H1 (cell line): ENCODE measurements around the gene EGLN3. TPM values are rescaled to one million over a fixed set of nuclear protein-coding genes. Genes with fewer than 3 reads are reported as not detected.

Source experiments
- CTCF ChIA-PET: fragments of 300-600 bp; sonication (Branson Sonifier 250); formaldehyde crosslinking; loops from one replicate; lab custom pipeline; 2021; ENCODE audit not compliant: partially characterized antibody; lab: Charles Lee
- POLR2A ChIA-PET: fragments of 300-600 bp; sonication (Branson Sonifier 250); formaldehyde crosslinking; loops from one replicate; lab custom pipeline; 2021; ENCODE audit warnings: inconsistent platforms; ENCODE audit not compliant: partially characterized antibody; lab: Charles Lee
- DNase-seq, 2 experiments: peaks; one replicate each; pipeline versions ENCODE4 v3.0.0 to v3.0.0-alpha.2; 2010 to 2022; ENCODE audit warnings: low spot score in 2 of 2, low read depth in 1 of 2, mixed read lengths in 1 of 2
- FAIRE-seq: peaks from 2 replicates; lab custom pipeline; 2011; peaks lifted over from hg19 to GRCh38; lab: Jason Lieb, UNC
- H2AFZ ChIP-seq: 2 replicates; pipeline ENCODE4 v1.8.1; 2012; ENCODE audit warnings: low read length, inconsistent platforms
- H2AK5ac ChIP-seq: 2 replicates; pipeline ENCODE4 v1.6.1; 2013; ENCODE audit warnings: low read depth, low read length
- H2BK120ac ChIP-seq: replicated peaks from 2 replicates; pipeline ENCODE3; 2013; ENCODE audit warnings: low read depth, low read length, inconsistent platforms
- H2BK12ac ChIP-seq: 2 replicates; pipeline ENCODE4 v1.6.1; 2013; ENCODE audit warnings: low read depth, low read length
- H2BK15ac ChIP-seq: 2 replicates; pipeline ENCODE4 v1.6.1; 2013; ENCODE audit warnings: low read length
- H2BK20ac ChIP-seq: 2 replicates; pipeline ENCODE4 v1.6.1; 2013; ENCODE audit warnings: low read length
- H2BK5ac ChIP-seq: 2 replicates; pipeline ENCODE4 v1.6.1; 2013; ENCODE audit warnings: low read depth, low read length
- H3K14ac ChIP-seq: 2 replicates; pipeline ENCODE4 v1.6.1; 2013; ENCODE audit warnings: inconsistent platforms; ENCODE audit not compliant: insufficient read length
- H3K18ac ChIP-seq: 2 replicates; pipeline ENCODE4 v1.6.1; 2013; ENCODE audit warnings: low read length; ENCODE audit errors: extremely low read depth
- H3K23ac ChIP-seq: 2 replicates; pipeline ENCODE4 v1.6.1; 2013; ENCODE audit warnings: inconsistent platforms; ENCODE audit not compliant: insufficient read length
- H3K23me2 ChIP-seq: 2 replicates; pipeline ENCODE4 v1.6.1; 2013; ENCODE audit warnings: low read depth, low read length
- H3K27ac ChIP-seq: 2 replicates; pipeline ENCODE4 v1.6.1; 2011; ENCODE audit warnings: low read depth, low read length, inconsistent platforms
- H3K27me3 ChIP-seq, 4 experiments: replicated peaks in 1 of 4; 1 replicate in 1 of 4; 2 replicates in 3 of 4; pipeline versions ENCODE4 v1.6.1 to v1.8.1; 2011 to 2013; ENCODE audit warnings: low read length in 3 of 4, mild to moderate bottlenecking in 3 of 4, inconsistent platforms in 2 of 4, mixed read lengths in 2 of 4, moderate library complexity in 1 of 4; ENCODE audit not compliant: control insufficient read depth in 3 of 4, insufficient read depth in 3 of 4; ENCODE audit errors: extremely low read depth in 1 of 4
- H3K36me3 ChIP-seq, 4 experiments: 2 replicates each; pipeline versions ENCODE4 v1.6.1 to v1.8.1; 2011 to 2013; ENCODE audit warnings: mild to moderate bottlenecking in 4 of 4, low read length in 3 of 4, moderate library complexity in 2 of 4, control low read depth in 1 of 4, inconsistent platforms in 1 of 4; ENCODE audit not compliant: insufficient read depth in 4 of 4, control insufficient read depth in 2 of 4
- H3K4ac ChIP-seq: replicated peaks from 2 replicates; pipeline ENCODE3; 2013; ENCODE audit warnings: low read length, low read depth, mixed read lengths, inconsistent platforms; ENCODE audit not compliant: insufficient read length
- H3K4me1 ChIP-seq, 4 experiments: replicated peaks in 1 of 4; 1 replicate in 1 of 4; 2 replicates in 3 of 4; pipeline versions ENCODE4 v1.6.1 to v1.8.1; 2011 to 2013; ENCODE audit warnings: low read length in 3 of 4, inconsistent platforms in 2 of 4, mixed read lengths in 1 of 4; ENCODE audit not compliant: insufficient read depth in 4 of 4, control insufficient read depth in 3 of 4
- H3K4me2 ChIP-seq, 2 experiments: 2 replicates each; pipeline versions ENCODE4 v1.6.1 to v1.8.1; 2011 to 2013; ENCODE audit warnings: low read depth in 2 of 2, low read length in 2 of 2, control low read depth in 1 of 2, inconsistent platforms in 1 of 2, mild to moderate bottlenecking in 1 of 2; ENCODE audit not compliant: insufficient read depth in 1 of 2
- H3K4me3 ChIP-seq, 4 experiments: fragments of 200-600, 300-600 bp in 1 of 4; sonication (generic), shearing (Covaris generic), sonication (Bioruptor Twin) in 1 of 4; 2 replicates each; pipeline versions ENCODE4 v1.5.1 to v1.8.1; 2011 to 2016; ENCODE audit warnings: low read length in 4 of 4, low read depth in 3 of 4, control low read depth in 2 of 4, inconsistent platforms in 2 of 4, mild to moderate bottlenecking in 2 of 4, mixed read lengths in 1 of 4, moderate library complexity in 1 of 4; ENCODE audit not compliant: insufficient read depth in 2 of 4; ENCODE audit errors: extremely low read depth in 1 of 4
- H3K56ac ChIP-seq: replicated peaks from 2 replicates; pipeline ENCODE3; 2013; ENCODE audit warnings: low read depth, mild to moderate bottlenecking, mixed read lengths, low read length, inconsistent platforms; ENCODE audit not compliant: insufficient read length
- H3K79me1 ChIP-seq: 2 replicates; pipeline ENCODE4 v1.6.1; 2013; ENCODE audit warnings: low read depth, low read length, control low read depth
- H3K79me2 ChIP-seq, 2 experiments: 2 replicates each; pipeline versions ENCODE4 v1.6.1 to v1.8.1; 2012 to 2013; ENCODE audit warnings: low read length in 2 of 2, mild to moderate bottlenecking in 2 of 2, inconsistent platforms in 1 of 2; ENCODE audit not compliant: insufficient read depth in 2 of 2, control insufficient read depth in 1 of 2
- H3K9ac ChIP-seq, 4 experiments: replicated peaks in 1 of 4; 1 replicate in 1 of 4; 2 replicates in 3 of 4; pipeline versions ENCODE4 v1.6.1 to v1.8.1; 2011 to 2013; ENCODE audit warnings: low read depth in 3 of 4, low read length in 3 of 4, control low read depth in 2 of 4, mild to moderate bottlenecking in 2 of 4, moderate library complexity in 2 of 4, inconsistent platforms in 1 of 4; ENCODE audit errors: extremely low read depth in 1 of 4
- H3K9me3 ChIP-seq, 2 experiments: 2 replicates each; pipeline versions ENCODE4 v1.6.1 to v1.8.1; 2012 to 2013; ENCODE audit warnings: mild to moderate bottlenecking in 2 of 2, moderate library complexity in 2 of 2, control low read depth in 1 of 2, inconsistent platforms in 1 of 2, low read depth in 1 of 2, low read length in 1 of 2, mixed read lengths in 1 of 2; ENCODE audit not compliant: insufficient read depth in 2 of 2
- H4K20me1 ChIP-seq, 2 experiments: replicated peaks in 1 of 2; 2 replicates each; pipeline versions ENCODE3 to v1.8.1; 2011 to 2013; ENCODE audit warnings: inconsistent platforms in 2 of 2, low read length in 2 of 2, mild to moderate bottlenecking in 1 of 2; ENCODE audit not compliant: insufficient read depth in 2 of 2, control insufficient read depth in 1 of 2
- H4K5ac ChIP-seq: 2 replicates; pipeline ENCODE4 v1.6.1; 2013; ENCODE audit warnings: low read length, low read depth, mixed read lengths, inconsistent platforms; ENCODE audit not compliant: insufficient read length
- H4K8ac ChIP-seq: 2 replicates; pipeline ENCODE4 v1.8.0; 2013; ENCODE audit warnings: mild to moderate bottlenecking, moderate library complexity, low read length, inconsistent platforms; ENCODE audit not compliant: insufficient read depth; ENCODE audit errors: extremely low read depth
- H4K91ac ChIP-seq: replicated peaks from 2 replicates; pipeline ENCODE3; 2013; ENCODE audit warnings: low read length, mixed read lengths, inconsistent platforms; ENCODE audit not compliant: insufficient read length
- CHD2 ChIP-seq: IDR thresholded peaks from 2 replicates; pipeline ENCODE4 v1.6.1; 2012; ENCODE audit warnings: low read length, improper control_type of control experiment
- GTF2F1 ChIP-seq: IDR thresholded peaks from 2 replicates; pipeline ENCODE4 v1.6.1; 2012; ENCODE audit warnings: low read depth, low read length, improper control_type of control experiment, borderline replicate concordance
- KDM4A ChIP-seq: IDR thresholded peaks from one replicate; pipeline ENCODE4 v1.7.1; 2012; ENCODE audit warnings: low read depth, mild to moderate bottlenecking, moderate library complexity, low read length, inconsistent platforms; ENCODE audit not compliant: severe bottlenecking
- MAFK ChIP-seq: IDR thresholded peaks from 2 replicates; pipeline ENCODE4 v1.6.1; 2012; ENCODE audit warnings: low read depth, mild to moderate bottlenecking, improper control_type of control experiment, low read length
- SIRT6 ChIP-seq: IDR thresholded peaks from one replicate; pipeline ENCODE4 v1.7.1; 2012; ENCODE audit warnings: low read length, inconsistent platforms
- WGBS, 2 experiments: shearing (Covaris generic) in 1 of 2; methylation state at CpG; one replicate each; pipeline versions ENCODE4 v1.1.6 to v1.1.7; 2013 to 2015; ENCODE audit warnings: low lambda C conversion rate in 2 of 2, mixed read lengths in 2 of 2, inconsistent platforms in 1 of 2, low coverage in 1 of 2, missing lambda C conversion rate in 1 of 2; ENCODE audit not compliant: insufficient replicate concordance in 2 of 2, insufficient coverage in 1 of 2, insufficient read length in 1 of 2; ENCODE audit errors: extremely low coverage in 1 of 2, missing lambda C conversion rate in 1 of 2; 5-methylcytosine and 5-hydroxymethylcytosine counted together
- polyA plus RNA-seq, 7 experiments: library from polyadenylated mRNA; depleted of rRNA in 3 of 7; stranded (reverse) in 5 of 7; unstranded in 2 of 7; fragments of >200 nt in 5 of 7; fragments of 200-250 nt in 2 of 7; gene quantifications; 1 replicate in 5 of 7; 2 replicates in 1 of 7; 4 replicates in 1 of 7; pipeline versions ENCODE4 v1.2.1 to v1.2.3, GENCODE V29; 2011 to 2013; ENCODE audit warnings: missing spikeins in 2 of 7, mixed read lengths in 2 of 7
- total RNA-seq: library from RNA; stranded (reverse); fragmentation: NEBNext Ultra II Directional; extraction: Animal tissue kit (Norgen Biotek cat#: 25700); gene quantifications from 2 replicates; pipeline ENCODE4 v1.2.1, GENCODE V29; 2021

The EGLN3 gene
- total and polyA plus RNA-seq, 2 of the 8 experiments (the other 6 are each of a cell fraction or from before 2014, with no cell fraction given) = 10.6 to 27.3 TPM

- H3K23ac ChIP-seq = no peak overlapping the region
- no peaks in the 10 kb centered on the region for H3K36me3 ChIP-seq
- no peak overlapping the region for H3K14ac ChIP-seq
- no peaks in the 10 kb centered on the region for H3K27me3 ChIP-seq
- H3K18ac ChIP-seq = no peak overlapping the region
- H4K20me1 ChIP-seq = no peaks in the 10 kb centered on the region
- H3K4me1 ChIP-seq = peaks cover 0 to 3% (median 1%) of the 10 kb centered on the region in 4 experiments; a peak in 3 of 7 replicates
- no peak overlapping the region for H3K9ac ChIP-seq
- FAIRE-seq = no peak
- TF ChIP-seq GTF2F1 (no peak), CHD2 (no peak), MAFK (no peak), SIRT6 (no peak), KDM4A (no peak)
- TF ChIP-seq, all 59 proteins: peak for 0
- Histone ChIP-seq H2BK12ac (no peak overlapping the region), H3K4me2 (no peak overlapping the region), H4K8ac (no peak overlapping the region), H2BK120ac (no peak overlapping the region), H3K23me2 (no peaks in the 10 kb centered on the region), H2BK15ac (no peak overlapping the region), H2BK5ac (no peak overlapping the region), H3K9me3 (no peaks in the 10 kb centered on the region), H2BK20ac (no peak overlapping the region), H3K56ac (no peak overlapping the region), H3K79me2 (no peaks in the 10 kb centered on the region), H2AFZ (no peak overlapping the region), H2AK5ac (no peak overlapping the region), H3K79me1 (no peaks in the 10 kb centered on the region), H4K5ac (no peak overlapping the region), H3K4me3 (no peak overlapping the region), H3K4ac (no peak overlapping the region), H3K27ac (no peak overlapping the region), H4K91ac (no peak overlapping the region)
- DNase-seq = no peak
- ChIA-PET CTCF (no interaction called here), POLR2A (interaction anchor here (1.2 kb wide), 1 partner anchor 14 kb away, joined by 4 read pairs; the partner anchor contains the start of gene EGLN3)
- 88% methylated on average over 5 of the region's 5 CpGs; no CpG with 5 or more reads in 1 of the 2 experiments for WGBS, 2 experiments
Observed at GRCh38 chr14:33963892-33964291, 13.0 kb upstream of the EGLN3 start.
